Mucosa of descending colon (tissue), 3 donors: ENCODE results near the gene HCFC1. TPM values are rescaled to one million over a fixed set of nuclear protein-coding genes. Genes with fewer than 3 reads are reported as not detected.

Source experiments
- ATAC-seq: fragments of 200-7000 bp; cut with Tn5 transposase; one replicate; pipeline ENCODE4 v1.9.1; 2020; ENCODE audit warnings: mild to moderate bottlenecking, moderate library complexity
- DNase-seq, 3 donors: peaks; one replicate each; pipeline ENCODE4 v3.0.0-alpha.2; 2020
- H3K36me3 ChIP-seq: fragments of 200-600 bp; one replicate; pipeline ENCODE4 v1.8.0; 2021; ENCODE audit warnings: low read depth, mild to moderate bottlenecking
- H3K4me1 ChIP-seq: fragments of 200-600 bp; one replicate; pipeline ENCODE4 v1.8.0; 2021; ENCODE audit warnings: low read depth, mild to moderate bottlenecking
- H3K4me3 ChIP-seq: fragments of 200-600 bp; one replicate; pipeline ENCODE4 v1.8.0; 2021; ENCODE audit warnings: mild to moderate bottlenecking
- H3K9me3 ChIP-seq: fragments of 200-600 bp; one replicate; pipeline ENCODE4 v1.8.0; 2021; ENCODE audit warnings: mild to moderate bottlenecking
- intact Hi-C, 2 donors: fragments of 100-400 bp; cut with DNase I in 1 of 2; cut with micrococcal nuclease in 1 of 2; formaldehyde crosslinking; loops; one replicate each; pipeline versions ENCODE4 v1.11.0 to v1.11.1; 2022; cut with DNase I, micrococcal nuclease
- total RNA-seq, 3 donors: library from RNA; stranded (reverse); fragmentation: NEBNext Ultra II Directional in 2 of 3; extraction: Animal tissue kit (Norgen Biotek cat#: 25700) in 2 of 3; gene quantifications; one replicate each; pipeline versions ENCODE4 v1.2.1 to v1.2.4, GENCODE V29; 2021 to 2023
- TF ChIP-seq, protein P1 (sequence below): fragments of 200-600 bp; IDR thresholded peaks from one replicate; pipeline ENCODE4 v1.8.0; 2022; ENCODE audit warnings: antibody characterized with exemption, mild to moderate bottlenecking
- donor health status: DM: no; HTN: no; CAD: no; lungs with moderate emphysema.
- donor health status: DM: no; HTN: no; CAD: no.
- donor health status: DM: no; HTN: yes; CAD: no.

Gene HCFC1
- total RNA-seq, 3 donors from 2014 or later: 36.3 to 56.5 (median 48.2) TPM

DNA sequence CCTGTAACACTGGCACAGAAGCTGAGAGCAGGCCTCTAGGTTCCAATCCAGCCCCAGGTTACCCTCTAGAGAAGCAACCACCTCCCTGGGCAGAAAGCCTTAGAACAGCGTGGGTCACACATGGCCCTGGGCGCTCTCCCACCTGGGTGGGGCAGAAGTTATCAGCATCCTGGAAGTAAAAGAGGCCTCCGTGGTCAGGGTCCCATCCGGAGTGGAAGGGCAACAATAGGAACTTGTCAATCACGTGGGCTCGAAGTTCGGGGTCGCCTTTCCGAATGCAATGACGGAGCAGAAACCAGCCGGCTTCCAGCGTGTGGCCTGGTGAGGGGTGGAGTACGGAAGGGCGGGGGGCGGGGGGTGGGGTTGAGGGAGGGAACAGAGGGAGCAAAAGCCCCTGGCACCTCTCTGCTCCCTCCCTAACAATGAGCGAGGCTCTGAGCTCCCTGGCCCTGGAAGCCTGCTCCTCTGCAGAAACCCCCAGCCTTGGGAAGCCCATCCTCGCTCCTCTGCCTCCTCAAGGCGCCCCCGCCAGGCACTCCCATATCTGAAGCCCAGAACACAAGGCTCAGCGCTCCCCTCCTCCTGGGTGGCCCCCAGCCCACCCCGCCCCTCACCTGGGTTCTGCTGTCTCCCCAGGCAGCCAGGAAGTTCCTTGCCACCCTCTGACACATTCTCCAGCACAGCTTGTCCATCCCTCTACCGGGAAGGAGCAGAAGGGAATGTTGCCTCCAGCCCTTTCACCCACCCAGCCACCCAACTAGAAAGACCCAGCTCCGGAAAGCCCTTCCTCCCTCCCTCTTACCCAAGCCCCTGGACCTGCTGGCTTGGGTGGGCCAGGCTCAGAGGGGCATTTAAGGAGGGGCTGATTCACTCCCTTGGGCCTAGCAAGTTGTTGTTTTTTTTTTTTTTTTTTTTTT lies 30.0 kb downstream of the HCFC1 start:
- intact Hi-C loops: no loop called here
- DNase-seq (no peak), ATAC-seq (no peak)
- Histone ChIP-seq H3K4me3 (no peak overlapping the region), H3K4me1 (no peaks in the 10 kb centered on the region), H3K36me3 (no peaks in the 10 kb centered on the region), H3K9me3 (no peaks in the 10 kb centered on the region)
- TF ChIP-seq, protein P1, sequence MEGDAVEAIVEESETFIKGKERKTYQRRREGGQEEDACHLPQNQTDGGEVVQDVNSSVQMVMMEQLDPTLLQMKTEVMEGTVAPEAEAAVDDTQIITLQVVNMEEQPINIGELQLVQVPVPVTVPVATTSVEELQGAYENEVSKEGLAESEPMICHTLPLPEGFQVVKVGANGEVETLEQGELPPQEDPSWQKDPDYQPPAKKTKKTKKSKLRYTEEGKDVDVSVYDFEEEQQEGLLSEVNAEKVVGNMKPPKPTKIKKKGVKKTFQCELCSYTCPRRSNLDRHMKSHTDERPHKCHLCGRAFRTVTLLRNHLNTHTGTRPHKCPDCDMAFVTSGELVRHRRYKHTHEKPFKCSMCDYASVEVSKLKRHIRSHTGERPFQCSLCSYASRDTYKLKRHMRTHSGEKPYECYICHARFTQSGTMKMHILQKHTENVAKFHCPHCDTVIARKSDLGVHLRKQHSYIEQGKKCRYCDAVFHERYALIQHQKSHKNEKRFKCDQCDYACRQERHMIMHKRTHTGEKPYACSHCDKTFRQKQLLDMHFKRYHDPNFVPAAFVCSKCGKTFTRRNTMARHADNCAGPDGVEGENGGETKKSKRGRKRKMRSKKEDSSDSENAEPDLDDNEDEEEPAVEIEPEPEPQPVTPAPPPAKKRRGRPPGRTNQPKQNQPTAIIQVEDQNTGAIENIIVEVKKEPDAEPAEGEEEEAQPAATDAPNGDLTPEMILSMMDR: no peak

DNA sequence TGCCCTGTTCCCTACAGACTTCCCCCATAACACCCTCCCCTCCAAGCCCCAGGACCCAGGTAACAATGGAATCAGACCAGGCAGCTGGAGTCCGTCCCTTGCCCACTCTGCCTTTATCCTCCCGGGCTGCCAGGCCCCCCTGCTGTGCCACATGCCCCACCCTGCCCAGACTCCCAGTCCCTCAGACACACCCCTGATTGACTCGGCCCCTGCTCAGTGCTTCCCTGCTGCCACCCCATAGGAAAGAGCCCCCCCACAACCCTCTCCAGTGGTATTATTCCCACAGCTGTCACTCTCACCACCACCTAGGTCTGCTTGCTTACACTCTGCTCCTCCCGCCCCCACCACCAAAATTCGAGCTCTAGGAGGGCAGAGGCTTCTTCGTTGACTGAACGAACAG lies 32.0 kb downstream of the HCFC1 start:
- intact Hi-C loops: no loop called here
- Histone ChIP-seq H3K4me1 (no peaks in the 10 kb centered on the region), H3K9me3 (no peaks in the 10 kb centered on the region), H3K36me3 (no peaks in the 10 kb centered on the region), H3K4me3 (no peak overlapping the region)
- TF ChIP-seq, protein P1: no peak
- DNase-seq (no peak), ATAC-seq (no peak)

DNA sequence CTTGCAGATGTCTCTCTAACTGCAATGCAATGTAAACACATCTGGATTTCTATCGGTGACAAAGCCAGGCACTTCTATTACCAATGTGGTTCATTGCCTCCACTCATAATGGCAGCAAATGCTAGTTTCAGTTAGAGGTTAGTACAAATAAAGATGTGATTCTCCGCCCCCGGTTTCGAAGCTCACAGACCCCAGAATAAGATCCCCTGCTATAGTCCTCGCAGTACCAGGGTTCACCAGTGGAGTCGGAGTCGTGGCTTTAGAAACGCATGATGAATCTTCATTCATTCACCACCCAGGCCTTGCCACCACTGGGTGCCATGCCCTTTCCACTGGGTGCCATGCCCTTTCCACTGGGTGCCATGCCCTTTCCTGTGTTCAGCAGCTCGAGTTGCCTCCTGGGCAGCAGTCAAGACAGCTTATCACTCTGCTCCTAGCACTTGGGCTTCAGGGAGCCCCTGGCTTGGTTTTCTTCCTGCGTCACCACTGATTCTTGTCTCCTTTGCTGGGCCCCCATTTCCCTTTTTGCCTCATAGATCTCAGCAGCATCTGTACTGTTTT lies 33.3 kb downstream of the HCFC1 start:
- no peaks in the 10 kb centered on the region for H3K4me1 ChIP-seq
- DNase-seq (no peak), ATAC-seq (no peak)
- H3K36me3 ChIP-seq: no peaks in the 10 kb centered on the region
- TF ChIP-seq, protein P1: no peak
- intact Hi-C loops: no loop called here
- no peaks in the 10 kb centered on the region for H3K9me3 ChIP-seq
- H3K4me3 ChIP-seq: no peak overlapping the region

DNA sequence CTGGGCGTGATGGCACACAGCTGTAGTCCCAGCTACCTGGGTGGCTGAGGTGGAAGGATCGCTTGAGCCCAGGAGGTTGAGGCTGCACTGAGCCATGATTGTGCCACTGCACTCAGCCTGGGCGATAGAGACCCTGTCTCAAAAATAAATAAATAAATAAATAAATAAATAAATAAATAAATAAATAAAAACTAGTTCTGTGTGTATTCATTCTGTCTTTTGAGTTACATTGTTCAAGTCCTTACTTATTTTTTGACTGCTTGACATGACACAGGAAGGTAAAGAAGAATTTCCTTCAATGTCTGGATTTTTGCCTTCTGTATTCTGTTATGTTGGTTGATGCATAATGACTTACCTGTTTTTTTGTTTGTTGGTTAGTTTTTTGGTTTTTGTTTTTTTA lies 34.6 kb downstream of the HCFC1 start:
- Histone ChIP-seq H3K36me3 (no peaks in the 10 kb centered on the region), H3K4me3 (no peak overlapping the region), H3K9me3 (no peaks in the 10 kb centered on the region), H3K4me1 (no peaks in the 10 kb centered on the region)
- no peak for DNase-seq
- TF ChIP-seq, protein P1: no peak
- no peak for ATAC-seq
- intact Hi-C loops: no loop called here

DNA sequence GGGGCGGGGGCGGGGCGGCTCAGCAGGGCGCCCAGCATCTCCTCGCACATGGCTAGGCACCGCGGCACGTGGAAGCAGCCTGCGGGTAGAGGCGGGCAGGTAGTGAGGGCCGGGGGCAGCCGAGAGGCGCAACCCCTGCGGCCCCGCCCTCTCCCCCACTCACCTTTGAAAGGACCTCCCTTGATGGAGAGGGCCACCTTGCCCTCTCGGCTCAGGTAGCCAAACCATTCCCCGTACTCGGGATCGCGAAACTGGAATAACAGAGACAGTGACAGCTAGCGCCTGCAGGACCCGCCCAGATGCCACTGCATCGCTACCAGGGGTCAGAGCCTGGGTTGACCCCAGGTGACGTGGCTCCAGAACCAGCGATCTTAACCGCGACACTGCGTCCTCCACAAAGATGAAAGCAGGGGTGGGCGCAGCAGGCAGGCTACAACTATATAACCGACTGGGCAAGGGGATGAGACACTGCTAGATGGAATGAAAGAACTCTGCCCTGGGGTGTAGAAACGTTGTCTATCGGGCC lies 36.2 kb downstream of the HCFC1 start:
- ATAC-seq: peak; percentile 9
- no peaks in the 10 kb centered on the region for H3K9me3 ChIP-seq
- H3K4me3 ChIP-seq: peak overlapping the region; percentile 40
- H3K36me3 ChIP-seq: no peaks in the 10 kb centered on the region
- H3K4me1 ChIP-seq: no peaks in the 10 kb centered on the region
- DNase-seq: no peak
- intact Hi-C loops: no loop called here
- TF ChIP-seq, protein P1: no peak
